Sciatic nerve (tissue), 2 donors: ENCODE data around the gene MLLT10. TPM values are rescaled to one million over a fixed set of nuclear protein-coding genes. Genes with fewer than 3 reads are reported as not detected.

Experiments used
- ATAC-seq: fragments of 200-7000 bp; cut with Tn5 transposase; one replicate; pipeline ENCODE4 v1.9.1; 2020; ENCODE audit warnings: mild to moderate bottlenecking, moderate library complexity
- DNase-seq: peaks from one replicate; pipeline ENCODE4 v3.0.0-alpha.2; 2020; ENCODE audit warnings: low spot score
- intact Hi-C: fragments of 100-400 bp; cut with DNase I; formaldehyde crosslinking; loops from one replicate; pipeline ENCODE4 v1.14.2; 2022
- total RNA-seq: library from RNA; stranded (reverse); fragmentation: NEBNext Ultra II Directional; extraction: Animal tissue kit (Norgen Biotek cat#: 25700); gene quantifications from one replicate; pipeline ENCODE4 v1.2.1, GENCODE V29; 2021
- donor health status: DM: no; HTN: no; CAD: no.
- donor health status: DM: no; HTN: no; CAD: no.

Gene MLLT10
- total RNA-seq, 1 donor from 2014 or later = 68.1 TPM

DNA sequence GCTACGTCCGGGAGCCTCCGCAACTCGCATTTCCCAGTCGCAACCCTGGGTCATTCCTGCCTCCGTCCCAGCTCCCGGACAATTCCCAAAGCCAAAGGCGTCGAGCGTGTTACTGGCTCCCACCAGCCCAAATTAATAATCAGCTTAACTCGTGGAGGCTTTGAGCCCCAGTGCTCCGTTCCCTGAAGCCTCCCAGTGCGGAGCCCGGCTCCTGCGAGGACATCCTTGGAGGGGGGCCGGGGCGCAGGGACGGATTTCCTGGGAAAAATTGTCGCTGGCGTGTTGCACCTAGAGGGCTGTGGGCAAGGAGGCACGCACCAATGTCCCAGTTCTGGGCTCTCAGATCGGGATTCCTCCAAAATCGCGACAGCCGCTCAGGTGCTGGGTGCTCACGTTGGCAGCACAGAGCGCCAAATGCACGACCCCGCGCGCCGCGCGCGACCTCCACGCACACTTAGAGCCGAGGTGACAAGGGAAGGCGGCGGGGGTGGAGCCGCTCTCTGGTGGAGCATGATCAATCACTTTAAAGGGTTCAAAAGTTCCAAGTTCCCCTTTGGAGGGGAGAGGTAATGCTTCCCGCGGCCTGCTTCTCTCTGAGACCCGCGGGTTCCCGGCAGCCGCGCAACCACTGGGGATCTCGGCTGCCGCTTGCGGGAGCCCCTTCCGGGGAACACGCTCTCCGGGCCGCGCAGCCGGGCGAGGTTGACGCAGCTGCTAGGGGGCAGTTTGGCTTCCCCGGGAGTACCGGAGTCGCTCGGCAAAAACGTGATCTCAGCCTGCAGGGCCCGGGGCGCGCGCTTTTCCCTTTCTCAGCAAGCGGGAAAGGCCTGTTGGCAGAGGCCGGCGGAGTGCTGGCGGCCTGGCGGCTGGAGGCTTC is 34.1 kb upstream of the MLLT10 start:
- DNase-seq = peak; percentile 64
- intact Hi-C loops = loop anchor here (10.0 kb wide), 1 partner anchor 235 kb away; no protein-coding TSS in a partner anchor
- ATAC-seq = no peak

DNA sequence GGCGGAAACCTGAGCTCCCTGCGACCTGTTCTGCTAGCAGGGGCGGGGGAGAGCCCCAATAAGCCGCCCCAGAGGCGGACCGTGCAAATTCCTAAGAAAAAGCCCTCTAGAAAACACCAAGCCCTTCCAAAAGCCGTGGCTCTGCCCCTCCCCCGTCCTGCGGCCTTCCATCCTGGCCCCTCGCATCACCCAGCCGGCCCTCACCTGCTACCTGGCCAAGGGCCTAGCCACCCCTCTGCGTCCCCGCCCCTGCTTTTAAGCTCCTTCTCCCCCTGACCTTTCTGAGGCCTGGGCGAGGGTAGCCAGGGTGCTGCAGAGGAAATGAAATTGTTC is 33.5 kb upstream of the MLLT10 start:
- no peak for DNase-seq
- intact Hi-C loops = no loop called here
- no peak for ATAC-seq

DNA sequence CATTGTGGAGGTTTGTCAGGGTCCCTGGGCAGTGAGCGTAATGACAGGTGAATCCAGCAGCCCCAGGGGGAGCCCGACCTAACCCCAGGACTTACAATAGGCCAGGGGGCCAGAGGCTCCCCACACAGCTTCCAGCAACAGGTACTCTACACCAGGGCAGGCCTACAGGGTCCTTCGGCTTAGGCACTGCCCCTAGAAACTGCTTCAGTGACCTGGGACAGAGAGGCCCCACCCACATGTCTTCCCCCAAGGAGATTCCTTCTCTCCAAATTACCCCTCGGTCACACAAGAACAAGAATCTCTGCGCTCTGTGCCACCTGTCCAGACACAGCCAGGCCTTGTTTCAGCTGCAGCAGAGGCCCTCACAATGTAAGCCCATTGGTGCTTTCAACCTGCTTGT is 32.9 kb upstream of the MLLT10 start:
- no peak for ATAC-seq

GRCh38 chr10:21501731-21502347 is 32.2 kb upstream of the MLLT10 start:
- intact Hi-C loops = no loop called here
- DNase-seq (no peak), ATAC-seq (no peak)

More for the DNA sequence above, 32.9 kb upstream of the MLLT10 start:
- no peak for DNase-seq
- intact Hi-C loops = no loop called here

GRCh38 chr10:21502348-21502740 is 31.7 kb upstream of the MLLT10 start:
- intact Hi-C loops = no loop called here
- DNase-seq = no peak
- ATAC-seq = no peak

- intact Hi-C loops = no loop called here
- DNase-seq (no peak), ATAC-seq (no peak)
Observed at GRCh38 chr10:21503542-21503941, 30.5 kb upstream of the MLLT10 start.

- no peak for DNase-seq
- intact Hi-C loops = no loop called here
- no peak for ATAC-seq
Observed at GRCh38 chr10:21505711-21506278, 28.2 kb upstream of the MLLT10 start.

GRCh38 chr10:21506351-21506750 is 27.7 kb upstream of the MLLT10 start:
- no peak for DNase-seq
- no peak for ATAC-seq
- intact Hi-C loops = no loop called here

- DNase-seq (no peak), ATAC-seq (no peak)
- intact Hi-C loops = no loop called here
Observed at GRCh38 chr10:21507150-21507549, 26.9 kb upstream of the MLLT10 start.

DNA sequence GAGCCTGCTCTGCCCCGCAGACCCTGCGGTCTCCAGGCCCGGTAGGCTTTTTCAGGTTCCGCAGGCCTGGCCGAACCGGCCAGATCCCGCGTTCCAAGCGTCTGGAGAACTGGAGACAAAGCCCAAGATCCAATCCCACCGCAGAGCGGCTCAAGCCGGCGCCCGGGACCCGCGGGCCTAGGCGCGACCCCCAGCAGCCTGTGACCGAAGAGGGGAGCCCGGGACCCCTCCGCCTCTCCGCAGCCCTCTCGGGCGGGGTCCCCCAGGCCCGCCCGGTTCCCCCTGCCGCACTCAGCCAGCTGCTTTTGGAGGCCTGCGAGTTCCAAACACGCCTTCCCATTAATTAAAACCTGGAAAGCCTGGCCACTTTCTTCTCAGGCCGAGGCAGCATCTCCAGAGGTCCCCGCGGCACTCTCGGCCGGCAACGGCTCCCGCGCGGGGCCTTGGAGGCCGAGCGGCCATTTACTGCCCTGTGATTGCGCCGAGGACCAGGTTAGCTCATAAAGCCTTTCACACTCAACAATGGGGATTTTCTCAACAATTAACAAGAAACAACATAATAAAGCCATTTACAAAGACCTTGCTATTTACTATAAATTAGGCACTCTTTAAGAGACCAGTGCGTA is 25.2 kb upstream of the MLLT10 start:
- peak; percentile 35 for ATAC-seq
- DNase-seq = no peak
- intact Hi-C loops = no loop called here

- peak; percentile 35 for ATAC-seq
- no peak for DNase-seq
- intact Hi-C loops = no loop called here
Observed at GRCh38 chr10:21509341-21510240, 24.4 kb upstream of the MLLT10 start.

- ATAC-seq = no peak
- intact Hi-C loops = no loop called here
- DNase-seq = no peak
Observed at GRCh38 chr10:21510241-21511094, 23.6 kb upstream of the MLLT10 start.

DNA sequence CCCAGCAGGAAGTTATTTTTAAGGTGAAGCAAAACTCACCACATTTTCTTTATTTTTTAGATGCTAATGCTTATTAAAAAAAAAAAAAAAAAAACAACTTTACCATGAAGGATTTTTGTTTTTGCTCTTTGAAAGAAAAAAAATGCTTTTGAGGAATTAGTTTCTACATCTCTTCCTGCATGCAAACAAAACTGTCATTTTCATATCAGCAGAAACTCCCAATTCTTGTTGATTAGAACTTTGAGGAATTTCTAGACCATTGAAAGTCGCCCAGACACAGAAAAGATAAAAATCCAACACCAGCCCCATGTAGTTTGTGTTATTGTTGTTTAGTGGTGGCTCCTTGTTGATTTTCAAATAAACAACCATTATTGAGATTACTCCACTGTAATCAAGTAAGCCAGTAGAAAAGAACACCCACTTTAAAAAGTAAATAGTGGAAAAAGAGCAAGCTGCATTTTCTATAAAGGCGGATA is 22.9 kb upstream of the MLLT10 start:
- intact Hi-C loops = no loop called here
- no peak for DNase-seq
- ATAC-seq = no peak

GRCh38 chr10:21511946-21512572 is 22.0 kb upstream of the MLLT10 start:
- DNase-seq (no peak), ATAC-seq (no peak)
- intact Hi-C loops = no loop called here

- ATAC-seq (no peak), DNase-seq (no peak)
- intact Hi-C loops = no loop called here
Observed at GRCh38 chr10:21512573-21513404, 21.2 kb upstream of the MLLT10 start.

DNA sequence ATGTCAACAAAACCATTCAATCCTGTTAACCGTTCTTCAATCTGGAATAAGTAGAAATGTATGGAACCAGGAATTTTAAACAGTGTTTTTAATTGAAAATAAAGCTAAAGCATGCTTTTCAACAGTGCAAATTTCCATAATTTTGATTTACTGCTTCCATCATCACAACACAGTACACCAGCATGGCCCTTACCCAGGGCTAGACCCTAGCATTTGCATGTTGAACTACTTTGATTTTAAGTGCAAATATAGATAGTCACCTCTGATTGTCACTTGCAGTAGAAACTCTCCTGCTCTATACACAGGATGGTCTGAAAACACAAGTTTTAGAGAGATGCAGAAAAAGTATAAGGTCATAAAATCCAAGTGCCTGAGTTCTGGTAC is 20.6 kb upstream of the MLLT10 start:
- DNase-seq (no peak), ATAC-seq (no peak)
- intact Hi-C loops = no loop called here
